ENCODE data around the gene CGB1. TPM values are rescaled to one million over a fixed set of nuclear protein-coding genes. Genes with fewer than 3 reads are reported as not detected.

CGB1 gene
- total RNA-seq, 2 experiments from 2014 or later: not detected

DNA sequence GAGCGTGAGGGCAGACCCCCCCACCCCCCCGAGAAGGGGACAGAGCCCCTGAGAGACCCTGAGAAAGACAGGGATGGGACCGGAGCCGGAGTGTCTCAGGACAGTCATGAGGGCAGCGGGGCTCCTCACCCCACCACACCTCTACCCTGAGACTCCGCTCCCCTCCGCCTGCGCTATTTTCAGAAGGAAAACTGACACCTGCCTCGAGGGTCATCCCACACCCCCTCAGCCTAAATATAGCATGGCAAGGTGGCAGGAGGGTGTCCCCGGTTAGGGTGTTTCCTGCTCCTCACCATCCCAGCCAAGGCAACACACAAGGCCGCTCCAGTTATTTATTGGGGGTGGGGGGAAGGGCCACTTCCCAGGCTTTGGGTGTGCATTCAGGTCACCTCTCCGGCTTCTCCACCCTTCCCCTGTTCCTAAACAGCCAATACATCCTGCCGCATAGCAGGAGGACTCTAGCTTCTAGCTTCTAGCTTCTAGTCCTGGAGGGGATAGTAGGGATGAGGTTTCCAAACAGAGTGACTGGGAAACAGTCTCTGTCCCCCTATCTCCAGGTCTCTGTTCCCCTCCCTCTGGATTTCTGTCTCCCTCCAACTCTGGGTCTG is 29.3 kb upstream of the CGB1 start:
- TF ChIP-seq, protein P1, sequence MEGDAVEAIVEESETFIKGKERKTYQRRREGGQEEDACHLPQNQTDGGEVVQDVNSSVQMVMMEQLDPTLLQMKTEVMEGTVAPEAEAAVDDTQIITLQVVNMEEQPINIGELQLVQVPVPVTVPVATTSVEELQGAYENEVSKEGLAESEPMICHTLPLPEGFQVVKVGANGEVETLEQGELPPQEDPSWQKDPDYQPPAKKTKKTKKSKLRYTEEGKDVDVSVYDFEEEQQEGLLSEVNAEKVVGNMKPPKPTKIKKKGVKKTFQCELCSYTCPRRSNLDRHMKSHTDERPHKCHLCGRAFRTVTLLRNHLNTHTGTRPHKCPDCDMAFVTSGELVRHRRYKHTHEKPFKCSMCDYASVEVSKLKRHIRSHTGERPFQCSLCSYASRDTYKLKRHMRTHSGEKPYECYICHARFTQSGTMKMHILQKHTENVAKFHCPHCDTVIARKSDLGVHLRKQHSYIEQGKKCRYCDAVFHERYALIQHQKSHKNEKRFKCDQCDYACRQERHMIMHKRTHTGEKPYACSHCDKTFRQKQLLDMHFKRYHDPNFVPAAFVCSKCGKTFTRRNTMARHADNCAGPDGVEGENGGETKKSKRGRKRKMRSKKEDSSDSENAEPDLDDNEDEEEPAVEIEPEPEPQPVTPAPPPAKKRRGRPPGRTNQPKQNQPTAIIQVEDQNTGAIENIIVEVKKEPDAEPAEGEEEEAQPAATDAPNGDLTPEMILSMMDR (conservative IDR thresholded peaks at IDR 0.05; ENCODE audit: low read length): no peak
- TF ChIP-seq EZH2phosphoT487 (IDR thresholded peaks at IDR 0.05; ENCODE audit: borderline replicate concordance, low read depth, low read length): no peak
- no TSS peak for BruUV-seq (replicated peaks)
- Histone ChIP-seq H3K4me3 (ENCODE audit: low read depth, low read length, poor library complexity, severe bottlenecking) (no peak overlapping the region), H3K4me1 (ENCODE audit: insufficient read depth, low read length, poor library complexity, severe bottlenecking) (no peaks in the 10 kb centered on the region), H2AFZ (ENCODE audit: low read length) (no peak overlapping the region), H3K9me2 (ENCODE audit: insufficient read depth, low read length) (no peaks in the 10 kb centered on the region), H3K79me2 (ENCODE audit: insufficient read depth, low read depth, low read length) (no peaks in the 10 kb centered on the region), H3K4me2 (ENCODE audit: low read length) (no peak overlapping the region), H4K20me1 (ENCODE audit: insufficient read depth, low read length) (no peaks in the 10 kb centered on the region; the same call in 1 of the 2 replicates), H3K27ac (ENCODE audit: low read depth, low read length, poor library complexity, severe bottlenecking) (no peak overlapping the region), H3K36me3 (ENCODE audit: insufficient read depth, low read length) (no peaks in the 10 kb centered on the region), H3K9me3 (ENCODE audit: low read length) (no peaks in the 10 kb centered on the region)
- no peak for DNase-seq (ENCODE audit: low spot score)
- intact Hi-C loops (cut with micrococcal nuclease; ENCODE audit: unreplicated experiment): no loop called here
- ChIA-PET POLR2A (no interaction called here), CTCF (ENCODE audit: unreplicated experiment) (no interaction called here)

- BruUV-seq (replicated peaks): no TSS peak
Observed at GRCh38 chr19:49064768-49065611, 28.3 kb upstream of the CGB1 start, which contains the start of gene NTF4. Gene NTF4, minus strand, starts transcription at chr19:49064818. Its CDS starts 2,821 bp downstream, at chr19:49061997.

More at GRCh38 chr19:49064768-49065611, 28.3 kb upstream of the CGB1 start, which contains the start of gene NTF4:
- DNase-seq (ENCODE audit: low spot score): no peak
- Histone ChIP-seq H4K20me1 (ENCODE audit: insufficient read depth, low read length) (no peaks in the 10 kb centered on the region; the same call in 1 of the 2 replicates), H2AFZ (ENCODE audit: low read length) (no peak within 1 kb of the TSS), H3K9me3 (ENCODE audit: low read length) (no peaks in the 10 kb centered on the region), H3K4me1 (ENCODE audit: insufficient read depth, low read length, poor library complexity, severe bottlenecking) (no peaks in the 10 kb centered on the region), H3K4me2 (ENCODE audit: low read length) (no peak within 1 kb of the TSS), H3K79me2 (ENCODE audit: insufficient read depth, low read depth, low read length) (no peaks in the 10 kb centered on the region), H3K4me3 (ENCODE audit: low read depth, low read length, poor library complexity, severe bottlenecking) (no peak within 1 kb of the TSS), H3K27ac (ENCODE audit: low read depth, low read length, poor library complexity, severe bottlenecking) (no peak within 1 kb of the TSS), H3K9me2 (ENCODE audit: insufficient read depth, low read length) (no peaks in the 10 kb centered on the region), H3K36me3 (ENCODE audit: insufficient read depth, low read length) (no peaks in the 10 kb centered on the region)
- ChIA-PET CTCF (ENCODE audit: unreplicated experiment) (no interaction called here), POLR2A (no interaction called here)
- no peak for TF ChIP-seq EZH2phosphoT487 (IDR thresholded peaks at IDR 0.05; ENCODE audit: borderline replicate concordance, low read depth, low read length)
- TF ChIP-seq, protein P1 (conservative IDR thresholded peaks at IDR 0.05; ENCODE audit: low read length): no peak
- intact Hi-C loops (cut with micrococcal nuclease; ENCODE audit: unreplicated experiment): no loop called here

All from OCI-LY7 (cell line).